T-helper 1 cell treated with Interleukin-12 subunit alpha and Interleukin-12 subunit beta and Interleukin-4 antibody, amounts not matched to agents 30 μg/mL and 1 μg/mL, for 36 hours (primary cell): ENCODE results near the gene UGT1A5.

Source experiments
- H3K27ac Mint-ChIP-seq: one replicate; pipeline ENCODE4 v1.8.0; 2021; ENCODE audit warnings: mild to moderate bottlenecking, mixed read lengths
- H3K27me3 Mint-ChIP-seq: one replicate; pipeline ENCODE4 v1.8.0; 2021; ENCODE audit warnings: low read depth, mixed read lengths
- H3K36me3 Mint-ChIP-seq: one replicate; pipeline ENCODE4 v1.8.0; 2021; ENCODE audit warnings: low read depth, mixed read lengths
- H3K4me1 Mint-ChIP-seq: one replicate; pipeline ENCODE4 v1.8.0; 2021; ENCODE audit warnings: low read depth, mixed read lengths
- H3K4me3 Mint-ChIP-seq: one replicate; pipeline ENCODE4 v1.8.0; 2021; ENCODE audit warnings: mild to moderate bottlenecking, moderate library complexity, mixed read lengths
- H3K9me3 Mint-ChIP-seq: one replicate; pipeline ENCODE4 v1.8.0; 2021; ENCODE audit warnings: mixed read lengths

The UGT1A5 gene

DNA sequence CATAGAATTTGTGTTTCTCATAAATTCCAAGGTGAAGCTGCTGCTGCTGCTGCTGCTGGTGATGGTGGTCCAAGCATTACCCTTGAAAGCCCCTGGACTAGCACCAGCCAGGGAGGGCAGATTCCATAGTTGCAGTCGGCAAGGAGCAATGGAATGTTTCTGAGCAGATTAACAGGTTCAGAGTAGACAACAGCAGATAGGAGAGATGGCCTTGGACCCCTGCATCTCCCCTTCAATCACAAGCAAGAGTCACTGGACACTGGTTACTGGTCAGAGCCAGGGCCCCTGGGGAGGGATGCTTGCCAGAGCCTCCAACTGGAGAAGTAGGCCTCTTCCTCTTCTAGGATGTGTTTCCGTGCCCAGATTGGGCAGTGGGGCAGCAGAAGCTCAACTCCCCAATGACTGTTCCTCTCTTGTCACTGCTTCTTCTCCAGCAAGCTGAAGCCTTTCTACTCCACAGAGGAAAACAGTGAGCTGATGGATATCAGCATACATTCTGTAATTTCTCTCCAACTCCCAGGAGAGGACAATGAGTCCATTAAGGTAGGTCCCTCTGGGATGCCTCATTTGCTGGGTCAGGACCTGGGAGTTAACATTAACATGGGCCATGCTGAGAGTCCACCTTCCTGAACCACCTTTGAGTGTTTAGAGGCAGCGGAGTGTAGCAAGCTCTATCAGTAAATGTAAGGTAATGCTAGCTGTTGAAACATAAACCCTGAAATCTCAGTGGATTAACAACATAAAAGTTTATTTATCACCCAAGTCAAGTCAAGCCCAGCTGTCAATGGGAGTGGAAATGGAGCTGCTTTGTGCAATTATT is 100.7 kb downstream of the UGT1A5 start:
- Mint-ChIP-seq H3K36me3 (no peaks in the 10 kb centered on the region), H3K27ac (no peak overlapping the region), H3K9me3 (no peaks in the 10 kb centered on the region), H3K4me1 (no peaks in the 10 kb centered on the region), H3K4me3 (no peak overlapping the region), H3K27me3 (no peaks in the 10 kb centered on the region)

DNA sequence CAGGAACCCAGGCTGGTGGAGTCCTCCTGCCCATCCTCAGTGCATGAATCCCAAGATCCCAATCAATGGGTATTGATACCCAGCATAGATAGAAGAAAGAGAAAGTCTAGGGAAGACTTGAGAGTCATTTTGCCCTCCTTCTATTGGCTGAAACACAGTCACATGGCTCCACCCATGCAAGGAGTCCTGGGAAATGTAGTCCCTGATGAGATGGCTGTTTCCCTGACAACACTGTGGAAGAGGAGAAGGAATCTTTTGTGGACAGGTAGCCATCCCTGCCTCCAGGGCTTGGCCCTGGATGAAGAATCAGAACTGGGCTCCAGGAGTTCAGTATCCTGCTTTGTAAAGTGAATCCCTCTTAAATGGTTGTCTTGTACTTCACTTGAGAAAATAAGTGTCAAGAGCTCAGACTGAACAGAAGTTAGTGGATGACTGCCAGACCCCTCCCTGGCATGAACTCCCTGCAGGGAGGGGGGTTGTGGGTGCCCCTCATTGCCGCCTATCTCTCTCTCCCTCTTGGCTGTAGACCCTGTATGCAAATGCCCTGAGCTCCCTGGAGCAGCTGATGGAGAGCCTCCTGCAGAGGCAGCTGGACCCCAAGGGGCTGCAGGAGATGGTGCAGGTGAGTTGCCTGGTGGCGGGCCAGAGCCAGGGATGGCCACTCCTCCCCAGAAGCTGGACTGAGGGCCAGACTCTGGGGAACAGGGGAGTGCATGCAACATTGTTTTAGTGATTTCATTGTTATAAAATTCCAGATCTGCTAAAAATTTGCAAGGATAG is 101.5 kb downstream of the UGT1A5 start:
- Mint-ChIP-seq H3K27me3 (no peaks in the 10 kb centered on the region), H3K4me1 (no peaks in the 10 kb centered on the region), H3K36me3 (no peaks in the 10 kb centered on the region), H3K9me3 (no peaks in the 10 kb centered on the region), H3K4me3 (no peak overlapping the region), H3K27ac (no peak overlapping the region)

DNA sequence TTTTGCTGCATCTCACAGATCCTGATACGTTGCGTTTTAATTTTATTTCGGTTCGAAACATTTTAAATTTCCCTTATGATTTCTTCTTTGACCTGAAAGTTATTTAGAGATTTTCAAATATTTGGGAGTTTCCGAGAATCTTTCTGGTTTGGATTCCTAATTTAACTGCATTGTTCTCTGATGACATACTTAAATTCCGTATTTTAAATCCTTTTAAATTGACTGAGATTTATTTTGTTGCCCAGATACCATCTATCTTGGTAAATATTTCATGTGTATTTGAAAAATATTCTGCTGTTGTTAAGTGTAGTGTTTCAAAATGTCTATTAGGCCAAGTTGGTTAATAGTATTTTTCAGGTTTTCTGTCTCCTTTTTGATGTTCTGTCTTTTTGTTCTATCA is 103.2 kb downstream of the UGT1A5 start:
- H3K9me3 Mint-ChIP-seq = no peaks in the 10 kb centered on the region
- no peak overlapping the region for H3K4me3 Mint-ChIP-seq
- H3K36me3 Mint-ChIP-seq = no peaks in the 10 kb centered on the region
- H3K27me3 Mint-ChIP-seq = no peaks in the 10 kb centered on the region
- no peaks in the 10 kb centered on the region for H3K4me1 Mint-ChIP-seq
- no peak overlapping the region for H3K27ac Mint-ChIP-seq

DNA sequence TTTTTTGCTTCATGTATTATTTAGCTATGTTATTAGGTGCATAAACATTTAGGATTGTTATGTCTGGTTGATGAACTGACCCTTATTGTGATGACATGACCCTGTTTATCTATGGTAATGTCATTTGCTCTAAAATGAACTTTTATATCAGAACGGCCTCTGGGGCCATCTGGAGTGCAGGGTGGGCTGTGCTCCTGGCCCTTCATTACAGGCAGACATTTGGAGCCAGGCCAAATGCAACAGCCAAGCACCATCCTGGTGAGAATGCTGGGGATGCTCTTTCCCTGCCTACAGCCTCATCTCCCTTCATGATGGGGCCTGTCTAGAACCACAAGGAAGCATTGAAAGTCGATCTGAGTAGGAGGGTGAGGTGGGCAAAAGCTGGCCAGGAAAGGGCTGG is 103.6 kb downstream of the UGT1A5 start:
- Mint-ChIP-seq H3K4me1 (no peaks in the 10 kb centered on the region), H3K4me3 (no peak overlapping the region), H3K27ac (no peak overlapping the region), H3K36me3 (no peaks in the 10 kb centered on the region), H3K9me3 (no peaks in the 10 kb centered on the region), H3K27me3 (no peaks in the 10 kb centered on the region)

DNA sequence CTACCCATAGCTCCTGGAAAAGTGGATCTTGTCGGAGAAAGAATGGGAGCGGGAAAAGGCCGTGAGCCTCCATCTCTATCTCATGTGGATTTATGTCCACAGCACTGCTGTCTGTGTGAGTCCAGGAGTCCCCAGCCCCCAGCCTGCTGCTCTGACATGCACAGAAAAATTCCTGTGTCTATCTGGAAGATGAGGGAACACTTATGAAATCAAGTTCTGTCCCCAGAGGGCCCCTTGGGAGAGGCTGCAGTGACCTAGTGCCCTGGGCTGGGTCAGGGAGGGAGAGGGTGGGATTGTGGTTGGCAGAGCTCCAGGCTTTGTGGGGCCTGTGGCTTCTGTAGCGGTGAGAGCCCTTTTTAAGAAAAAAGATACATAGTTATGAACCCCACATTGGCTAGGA is 104.1 kb downstream of the UGT1A5 start:
- Mint-ChIP-seq H3K9me3 (no peaks in the 10 kb centered on the region), H3K36me3 (no peaks in the 10 kb centered on the region), H3K27me3 (no peaks in the 10 kb centered on the region), H3K4me3 (no peak overlapping the region), H3K27ac (no peak overlapping the region), H3K4me1 (no peaks in the 10 kb centered on the region)

DNA sequence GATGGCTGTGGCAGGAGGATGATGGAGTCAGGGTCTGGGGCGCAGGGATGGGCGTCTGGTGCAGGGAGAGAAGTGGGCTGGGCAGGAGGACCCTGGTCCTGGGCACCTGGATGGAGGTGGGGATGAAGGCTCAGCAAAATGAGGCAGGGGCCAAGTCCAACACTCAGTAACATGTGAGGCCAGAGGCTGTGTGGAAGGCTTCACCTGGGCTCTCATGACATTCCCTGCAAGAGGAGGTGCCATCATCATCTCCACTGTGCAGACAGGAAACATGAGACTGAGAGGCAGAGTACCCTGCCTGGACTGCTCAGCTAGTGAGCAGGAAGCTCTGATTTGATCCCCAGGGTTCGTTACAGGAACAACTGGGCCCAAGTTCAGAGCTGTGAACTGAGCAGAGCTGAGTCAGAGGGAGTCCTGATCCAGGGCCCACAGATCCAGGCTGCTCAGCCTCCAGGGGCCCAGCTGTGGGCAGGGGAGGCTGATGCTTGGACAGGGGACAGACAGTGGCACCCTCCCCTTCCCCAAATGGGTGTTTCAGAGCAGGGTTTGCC is 104.7 kb downstream of the UGT1A5 start:
- Mint-ChIP-seq H3K27ac (no peak overlapping the region), H3K9me3 (no peaks in the 10 kb centered on the region), H3K36me3 (no peaks in the 10 kb centered on the region), H3K4me3 (no peak overlapping the region), H3K4me1 (no peaks in the 10 kb centered on the region), H3K27me3 (no peaks in the 10 kb centered on the region)

DNA sequence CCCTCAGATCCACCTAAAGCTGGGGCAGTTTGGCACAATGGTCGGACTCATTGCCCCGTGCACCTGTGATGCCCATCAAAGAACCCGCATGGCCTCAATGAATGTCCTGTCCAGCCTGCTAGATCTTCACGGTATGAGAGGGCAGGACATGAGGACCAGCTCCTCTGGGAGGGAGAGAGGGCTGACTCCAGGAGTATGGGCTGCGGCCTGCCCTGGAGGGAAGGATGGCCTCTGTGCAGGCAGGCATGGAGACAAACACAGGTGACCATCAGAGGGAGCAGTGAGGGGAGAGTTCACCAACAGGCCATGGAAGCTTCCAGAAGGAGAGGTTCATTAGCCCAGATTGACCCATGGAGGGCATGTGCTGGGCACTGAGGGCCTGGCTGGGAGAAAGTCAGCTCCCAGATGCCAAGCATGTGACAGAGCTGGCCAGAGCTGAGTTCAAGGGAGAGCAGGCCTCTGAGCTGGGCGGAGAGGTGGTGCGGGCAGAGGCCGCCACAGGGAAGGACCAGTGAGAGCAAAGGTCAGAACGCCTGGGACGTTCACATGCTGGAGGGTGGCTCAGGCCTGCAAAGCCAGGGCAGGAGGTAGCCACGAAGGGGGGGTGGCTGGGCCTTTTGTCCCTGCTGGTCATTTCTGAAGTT is 105.4 kb downstream of the UGT1A5 start:
- H3K9me3 Mint-ChIP-seq = no peaks in the 10 kb centered on the region
- H3K27ac Mint-ChIP-seq = no peak overlapping the region
- no peaks in the 10 kb centered on the region for H3K27me3 Mint-ChIP-seq
- no peaks in the 10 kb centered on the region for H3K4me1 Mint-ChIP-seq
- H3K36me3 Mint-ChIP-seq = no peaks in the 10 kb centered on the region
- H3K4me3 Mint-ChIP-seq = no peak overlapping the region

DNA sequence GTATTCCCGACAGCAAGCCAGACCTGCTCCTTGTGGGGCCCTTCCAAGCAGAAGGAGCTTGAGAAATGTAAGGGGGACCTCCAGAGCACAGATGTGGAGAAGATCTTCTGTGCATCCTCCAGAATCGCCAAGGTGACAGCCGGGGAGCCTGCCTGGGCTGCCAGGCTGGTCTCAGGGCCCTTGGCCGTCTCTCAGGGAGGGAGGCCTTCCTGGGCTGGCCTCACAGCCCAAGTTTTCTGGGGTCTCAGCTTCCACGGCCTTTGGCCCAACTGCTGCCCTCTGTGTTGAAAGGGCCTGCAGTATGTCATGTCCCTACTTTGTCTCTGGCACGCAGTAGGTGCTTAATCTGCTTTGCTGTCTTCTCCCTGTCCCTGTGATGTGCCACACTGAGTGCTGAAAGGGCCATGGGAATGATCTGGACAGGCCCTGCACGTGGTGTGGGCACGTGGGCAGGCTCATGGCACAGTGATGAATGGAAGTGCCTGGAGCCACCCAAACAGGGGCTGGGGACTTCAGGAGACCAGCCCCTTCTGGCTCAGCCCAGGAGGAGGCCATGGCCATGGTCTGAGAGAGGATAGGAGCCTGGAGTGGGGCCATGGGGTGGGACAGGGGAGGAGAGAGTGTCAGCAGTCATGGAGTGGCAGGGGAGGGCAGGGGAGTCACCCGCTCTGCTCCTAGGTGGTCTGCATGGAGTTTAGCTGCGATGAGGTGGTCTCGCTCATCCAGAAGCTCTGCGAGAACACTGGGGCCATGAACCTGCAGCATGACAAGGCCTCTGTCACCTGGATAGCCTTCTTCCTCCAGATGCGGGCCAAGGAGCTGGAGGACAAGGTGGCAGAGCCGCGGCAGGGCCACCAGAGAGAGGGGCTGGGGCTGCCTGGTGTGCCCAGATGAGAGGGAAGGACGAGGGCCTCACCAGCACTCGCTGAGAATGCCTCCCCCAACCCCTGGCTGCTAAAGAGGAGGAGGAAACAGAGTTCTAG is 106.2 kb downstream of the UGT1A5 start:
- Mint-ChIP-seq H3K36me3 (no peaks in the 10 kb centered on the region), H3K4me1 (no peaks in the 10 kb centered on the region), H3K9me3 (no peaks in the 10 kb centered on the region), H3K27ac (no peak overlapping the region), H3K27me3 (no peaks in the 10 kb centered on the region), H3K4me3 (no peak overlapping the region)

DNA sequence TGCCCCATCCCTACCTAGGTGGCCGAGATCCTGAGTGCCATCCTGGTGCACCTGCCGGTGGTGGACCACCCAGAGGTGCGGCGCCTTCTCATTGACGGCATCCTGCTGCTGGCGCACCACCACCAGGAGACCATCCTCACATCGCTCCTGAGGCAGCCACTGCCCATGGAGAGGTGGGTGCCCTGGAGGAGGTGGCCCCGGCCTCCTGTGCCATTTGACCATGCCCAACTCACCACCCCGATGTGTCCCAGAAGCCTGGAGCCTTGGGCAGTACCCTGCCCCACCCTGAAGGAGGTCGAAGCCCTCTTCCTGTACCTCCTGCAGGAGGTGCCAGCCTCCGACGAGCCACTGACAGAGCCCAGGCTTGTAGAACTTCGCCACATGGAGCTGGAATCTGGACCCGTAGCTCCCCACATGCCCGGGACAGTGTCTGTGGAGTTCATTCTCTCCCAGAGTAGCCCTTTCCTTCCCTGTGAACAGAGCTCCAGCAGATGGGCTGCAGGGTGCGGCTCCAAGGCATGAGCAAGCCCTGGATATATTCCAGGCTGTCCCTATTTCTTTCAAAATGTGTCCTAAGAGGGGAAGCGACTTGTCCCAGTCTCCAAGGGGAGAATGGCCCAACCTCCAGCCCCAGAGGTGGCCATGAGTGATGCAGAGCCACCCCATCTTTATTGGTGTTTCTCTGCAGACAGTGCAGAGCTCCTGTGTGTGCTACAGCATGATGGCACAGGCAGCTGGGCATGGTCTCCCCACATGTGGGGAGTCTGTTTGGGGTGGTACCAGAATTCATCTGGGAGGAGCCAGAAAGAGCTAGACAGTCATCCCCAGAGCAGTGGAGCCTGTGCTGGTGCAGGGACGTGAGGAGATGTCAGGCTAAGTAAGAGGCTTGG is 107.4 kb downstream of the UGT1A5 start:
- H3K27me3 Mint-ChIP-seq = peaks cover 3% of the 10 kb centered on the region

DNA sequence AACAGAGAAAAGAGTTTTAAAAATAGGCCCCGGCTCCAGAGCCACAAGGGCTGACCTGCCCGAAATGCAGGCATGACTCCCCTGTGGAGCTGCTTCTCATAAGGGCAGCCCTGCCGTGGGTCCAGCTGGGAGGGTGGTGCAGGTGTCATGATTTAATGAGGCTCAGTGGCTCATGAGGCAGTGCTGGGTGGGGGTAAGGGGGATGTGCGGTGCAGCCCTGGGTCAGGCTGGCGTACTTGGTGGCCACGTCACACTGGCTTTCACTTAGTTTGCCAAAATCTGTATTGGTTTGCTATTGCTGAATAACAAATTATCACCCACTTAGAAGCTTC is 108.0 kb downstream of the UGT1A5 start:
- Mint-ChIP-seq H3K4me1 (no peaks in the 10 kb centered on the region), H3K4me3 (no peak overlapping the region), H3K27me3 (peaks cover 8% of the 10 kb centered on the region), H3K9me3 (no peaks in the 10 kb centered on the region), H3K36me3 (no peaks in the 10 kb centered on the region), H3K27ac (no peak overlapping the region)

More for the DNA sequence above, 107.4 kb downstream of the UGT1A5 start:
- Mint-ChIP-seq H3K36me3 (no peaks in the 10 kb centered on the region), H3K4me3 (no peak overlapping the region), H3K9me3 (no peaks in the 10 kb centered on the region), H3K27ac (no peak overlapping the region), H3K4me1 (no peaks in the 10 kb centered on the region)

DNA sequence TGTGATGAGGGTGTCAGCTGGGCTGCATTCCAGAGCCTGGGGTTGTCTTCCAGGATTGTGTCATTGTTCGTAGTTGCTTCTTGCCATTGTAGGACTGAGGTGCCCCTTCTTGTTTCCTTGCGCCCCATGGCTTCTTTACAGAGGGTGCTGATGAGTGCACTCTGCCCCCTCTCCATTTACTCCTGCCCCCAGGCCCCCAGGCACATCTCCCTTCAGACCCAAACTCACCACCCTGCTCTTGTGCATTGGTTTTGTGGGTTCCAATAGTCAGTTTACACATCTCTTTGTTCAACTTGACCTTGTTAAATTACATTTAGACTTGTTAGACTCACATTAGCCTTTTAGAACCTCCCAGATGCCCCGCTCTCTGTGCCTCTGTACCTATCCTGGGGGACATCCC is 108.5 kb downstream of the UGT1A5 start:
- no peak overlapping the region for H3K4me3 Mint-ChIP-seq
- no peak overlapping the region for H3K27ac Mint-ChIP-seq
- no peaks in the 10 kb centered on the region for H3K9me3 Mint-ChIP-seq
- H3K4me1 Mint-ChIP-seq = no peaks in the 10 kb centered on the region
- no peaks in the 10 kb centered on the region for H3K36me3 Mint-ChIP-seq
- peaks cover 10% of the 10 kb centered on the region for H3K27me3 Mint-ChIP-seq

DNA sequence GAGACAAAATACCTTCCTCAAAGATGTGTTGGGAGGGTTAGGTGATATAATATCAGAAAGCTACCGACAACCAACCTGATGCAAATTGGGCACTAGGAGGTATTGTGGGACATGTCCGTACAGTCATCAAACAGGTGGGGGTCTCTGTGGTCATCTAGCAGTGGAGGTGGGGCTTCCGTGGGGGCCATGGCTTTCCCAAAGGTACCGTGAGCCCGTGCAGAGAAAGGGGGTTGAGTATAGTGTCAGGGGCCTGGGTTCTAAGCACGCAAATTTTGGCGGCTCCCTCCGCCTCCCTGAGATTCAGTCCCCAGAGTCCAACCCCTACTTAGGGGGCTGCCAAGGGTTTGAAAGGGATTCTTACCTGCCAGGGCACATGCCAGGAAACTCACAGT is 109.0 kb downstream of the UGT1A5 start:
- no peaks in the 10 kb centered on the region for H3K36me3 Mint-ChIP-seq
- no peaks in the 10 kb centered on the region for H3K9me3 Mint-ChIP-seq

DNA sequence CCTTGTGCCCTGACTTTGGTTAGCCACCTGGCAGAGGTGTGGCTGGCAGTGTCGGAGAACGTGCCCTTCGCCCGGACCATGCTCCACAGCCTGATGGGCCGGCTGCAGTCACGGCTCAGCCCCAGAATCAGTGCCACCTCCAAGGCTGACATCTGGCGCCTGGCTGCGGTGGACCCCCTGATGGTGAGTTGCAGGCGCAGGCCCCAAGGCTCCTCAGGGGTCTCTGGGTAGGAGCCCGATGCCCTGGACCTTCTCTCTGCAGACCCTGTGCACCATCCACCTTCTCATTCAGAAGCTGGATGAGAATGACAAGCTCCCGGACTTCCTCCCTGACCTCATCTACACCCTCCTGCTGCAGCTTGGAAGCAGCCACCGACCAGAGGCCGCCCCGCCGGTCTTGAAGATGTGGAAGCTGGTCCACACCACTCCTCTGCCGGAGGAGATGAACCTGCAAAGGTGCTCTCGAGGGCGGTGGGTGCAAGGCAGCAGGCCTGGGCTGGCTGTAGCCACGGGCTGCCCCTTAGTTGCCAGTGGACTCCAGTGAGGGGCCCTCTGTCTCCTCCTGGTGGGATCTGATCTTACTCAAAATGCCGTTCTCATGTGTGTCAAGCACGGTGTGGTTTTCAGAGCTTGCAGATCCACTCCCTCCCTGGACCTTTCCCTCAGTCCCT is 109.5 kb downstream of the UGT1A5 start:
- peaks cover 12% of the 10 kb centered on the region for H3K27me3 Mint-ChIP-seq
- H3K9me3 Mint-ChIP-seq = no peaks in the 10 kb centered on the region

More for the DNA sequence above, 109.0 kb downstream of the UGT1A5 start:
- H3K27ac Mint-ChIP-seq = no peak overlapping the region
- H3K4me1 Mint-ChIP-seq = no peaks in the 10 kb centered on the region
- peaks cover 12% of the 10 kb centered on the region for H3K27me3 Mint-ChIP-seq
- no peak overlapping the region for H3K4me3 Mint-ChIP-seq

More for the DNA sequence above, 109.5 kb downstream of the UGT1A5 start:
- H3K36me3 Mint-ChIP-seq = no peaks in the 10 kb centered on the region
- H3K4me1 Mint-ChIP-seq = no peaks in the 10 kb centered on the region
- no peak overlapping the region for H3K27ac Mint-ChIP-seq
- H3K4me3 Mint-ChIP-seq = no peak overlapping the region
